A549 treated with CpdA at 1 μM for 4 hours (cell line): ENCODE results near the gene PLA2G7. TPM values are rescaled to one million over a fixed set of nuclear protein-coding genes. Genes with fewer than 3 reads are reported as not detected.

ENCODE experiments used
- total RNA-seq: library from RNA; stranded (reverse); fragments of 200-300 nt; extraction: Qiagen RNA extraction; gene quantifications from 5 replicates; pipeline ENCODE4 v1.2.3, GENCODE V29; 2022; ENCODE audit warnings: low read depth

PLA2G7 gene
- total RNA-seq, result 0.03 to 0.07 TPM in 2 of 5 replicates, not detected in the others

GRCh38 chr6:46734867-46735719, at the start of gene PLA2G7:
Gene PLA2G7, minus strand, starts transcription at chr6:46735375. Its CDS starts 12,484 bp downstream, at chr6:46722891.

GRCh38 chr6:46746696-46747095, 11.5 kb upstream of the PLA2G7 start, which contains the start of gene ANKRD66:
Gene ANKRD66, plus strand, starts transcription at chr6:46746933. Its CDS starts 5,016 bp downstream, at chr6:46751949.

GRCh38 chr6:46687619-46688097, 47.5 kb downstream of the PLA2G7 start, which contains the start of gene TDRD6:
Gene TDRD6, plus strand, starts transcription at chr6:46687885. Its CDS starts 244 bp downstream, at chr6:46688129.

Other genes starting within 250 kb of the PLA2G7 start
- gene RCAN2, start 243.9 kb downstream of the PLA2G7 start, total RNA-seq, result not detected in 5 replicates
- gene CYP39A1, start 82.6 kb downstream of the PLA2G7 start, total RNA-seq, result 0.05 to 0.12 TPM (median 0.06 TPM) in 3 of 5 replicates, not detected in the others
- 0.09 to 1.4 TPM (median 0.61 TPM) in 5 replicates for gene SLC25A27, start 82.4 kb downstream of the PLA2G7 start, total RNA-seq
- 0.64 TPM in 1 of 5 replicates, not detected in the others for gene TDRD6, start 47.5 kb downstream of the PLA2G7 start, total RNA-seq
- not detected in 5 replicates for gene ANKRD66, start 11.6 kb upstream of the PLA2G7 start, total RNA-seq
- gene MEP1A, start 58.0 kb upstream of the PLA2G7 start, total RNA-seq, result not detected in 5 replicates
- not detected in 5 replicates for gene ADGRF5, start 186.6 kb upstream of the PLA2G7 start, total RNA-seq